HG03097 (cell line): ENCODE data around the gene DELE1.
"Not testable (repeated sequence)": the region's sequence is repeated elsewhere in the genome, so short reads cannot be mapped to it uniquely, and the experiment has no call there.

Experiments used
- ATAC-seq: cut with Tn5 transposase; IDR thresholded peaks from one replicate; pipeline ENCODE4 v1.9.1; 2021; ENCODE audit not compliant: unreplicated experiment, low FRiP score

DELE1 gene

DNA sequence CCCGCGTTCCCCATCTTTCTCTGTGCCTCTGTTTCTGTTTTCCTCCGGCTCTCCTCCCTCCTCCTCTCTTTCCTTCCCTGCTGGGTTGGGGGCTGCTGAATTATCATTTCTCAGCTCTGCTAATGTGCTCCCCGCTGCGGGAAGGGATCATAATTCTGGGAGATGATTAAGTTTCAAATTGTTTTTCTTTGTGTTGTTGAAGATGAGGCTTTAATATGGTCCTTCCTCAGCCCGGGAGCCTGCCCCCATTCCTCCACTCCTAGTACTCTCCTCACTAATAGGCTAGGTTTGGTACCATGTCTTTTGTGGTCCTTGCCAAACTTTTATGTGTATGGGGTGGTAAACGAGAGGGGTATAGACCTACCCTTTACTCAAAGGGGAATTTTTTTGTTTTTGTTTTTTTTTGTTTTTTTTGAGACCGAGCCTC, 39.8 kb upstream of the DELE1 start:
- ATAC-seq, result no peak

DNA sequence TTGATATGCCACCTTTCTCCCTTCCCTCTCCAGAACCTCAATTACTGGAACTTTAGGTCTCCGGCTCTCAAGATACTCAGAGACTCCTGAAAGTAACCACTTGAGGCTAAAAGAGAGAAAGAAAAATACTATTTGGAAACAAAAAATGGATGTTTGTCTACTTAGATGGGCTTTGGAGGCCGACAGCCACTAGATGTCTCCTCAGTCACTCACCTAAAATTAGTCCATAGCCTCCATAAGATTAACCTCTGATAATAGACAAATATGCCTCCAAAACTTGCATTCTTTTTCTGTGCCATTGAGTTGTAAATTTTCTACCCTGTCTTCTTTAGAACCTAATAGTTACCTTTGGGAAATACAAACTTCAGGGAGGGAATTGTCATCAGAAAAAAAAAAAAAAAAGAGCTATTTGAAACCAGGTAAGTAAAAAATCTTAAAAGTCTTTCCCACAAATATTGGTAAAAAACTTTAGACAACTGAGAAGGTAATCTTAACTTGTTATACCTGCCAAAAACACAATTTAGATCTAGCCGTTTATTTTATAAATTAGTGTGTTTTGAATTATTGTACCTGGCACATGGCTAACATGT, 34.3 kb upstream of the DELE1 start:
- no peak for ATAC-seq

- not testable (repeated sequence) for ATAC-seq
Measured at GRCh38 chr5:141890429-141890828, 33.2 kb upstream of the DELE1 start.

GRCh38 chr5:141897425-141897824, 26.2 kb upstream of the DELE1 start:
- ATAC-seq, result no peak

DNA sequence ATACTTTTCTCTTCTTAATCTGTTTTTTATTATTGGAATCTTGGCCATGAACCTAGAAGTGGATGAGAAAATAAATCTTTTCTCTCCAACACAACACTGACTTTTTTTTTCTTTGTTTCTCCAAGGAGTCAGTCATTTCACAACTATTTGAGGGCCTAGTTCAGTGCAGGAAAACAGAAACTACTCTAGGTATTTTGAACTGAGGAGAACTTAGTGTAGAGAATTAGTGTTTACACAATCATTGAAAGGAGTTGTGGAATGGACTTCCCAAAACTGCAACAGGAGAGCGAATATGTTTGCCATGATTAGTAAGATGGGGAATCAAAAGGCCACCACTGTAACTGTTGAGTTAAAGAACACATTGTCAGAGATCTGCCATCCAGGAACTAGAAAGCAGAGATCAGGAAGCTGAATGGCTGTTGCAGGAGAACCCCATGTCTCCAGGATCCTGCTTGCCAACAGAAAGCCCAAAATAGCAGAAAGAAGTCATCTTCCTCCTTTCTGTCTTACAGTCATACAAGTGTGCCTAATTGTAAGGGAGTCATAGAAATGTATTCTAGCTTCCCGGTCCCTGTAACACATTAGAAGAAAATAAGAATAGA, 25.1 kb upstream of the DELE1 start:
- ATAC-seq, result no peak

- no peak for ATAC-seq
Measured at GRCh38 chr5:141902015-141902814, 21.5 kb upstream of the DELE1 start.

- ATAC-seq, result no peak
Measured at GRCh38 chr5:141903261-141903660, 20.4 kb upstream of the DELE1 start.

DNA sequence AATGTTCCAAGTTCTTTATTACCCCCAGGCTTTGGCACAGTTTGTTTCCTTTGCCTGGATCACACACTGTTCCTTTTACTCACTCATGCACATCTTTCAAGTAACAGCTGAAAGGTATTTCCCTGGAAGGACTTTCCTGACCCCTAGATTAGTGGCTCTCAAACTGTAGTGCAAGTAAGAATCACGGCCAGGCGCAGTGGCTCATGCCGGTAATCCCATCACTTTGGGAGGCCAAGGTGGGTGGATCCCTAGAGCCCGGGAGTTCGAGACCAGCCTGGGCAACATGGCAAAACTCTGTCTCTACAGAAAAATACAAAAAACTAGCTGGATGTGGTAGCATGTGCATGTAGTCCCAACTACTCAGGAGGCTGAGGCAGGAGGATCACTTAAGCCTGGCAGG, 19.1 kb upstream of the DELE1 start:
- ATAC-seq, result no peak

DNA sequence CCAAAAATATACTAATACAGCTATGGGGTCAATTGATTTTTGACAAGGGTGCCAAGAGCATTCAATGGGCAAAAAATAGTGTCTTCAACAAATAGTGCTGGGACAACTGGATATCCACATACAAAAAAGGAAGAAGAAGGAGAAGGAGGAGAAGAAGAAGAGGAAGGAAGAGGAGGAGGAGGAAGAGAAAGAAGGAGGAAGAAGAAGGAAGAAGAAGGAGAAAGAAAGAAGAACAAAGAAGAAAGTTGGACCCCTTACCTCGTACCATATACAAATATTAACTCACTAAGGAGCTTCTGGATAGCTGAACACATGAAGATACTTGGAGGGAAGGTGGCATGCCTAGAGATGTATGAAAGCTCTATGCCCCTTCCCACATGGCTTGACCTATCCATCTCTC, 17.2 kb upstream of the DELE1 start:
- no peak for ATAC-seq

- ATAC-seq, result no peak
Measured at GRCh38 chr5:141906972-141907371, 16.7 kb upstream of the DELE1 start.

- ATAC-seq, result no peak
Measured at GRCh38 chr5:141908796-141909195, 14.9 kb upstream of the DELE1 start.

GRCh38 chr5:141909212-141909611, 14.5 kb upstream of the DELE1 start:
- ATAC-seq, result no peak

DNA sequence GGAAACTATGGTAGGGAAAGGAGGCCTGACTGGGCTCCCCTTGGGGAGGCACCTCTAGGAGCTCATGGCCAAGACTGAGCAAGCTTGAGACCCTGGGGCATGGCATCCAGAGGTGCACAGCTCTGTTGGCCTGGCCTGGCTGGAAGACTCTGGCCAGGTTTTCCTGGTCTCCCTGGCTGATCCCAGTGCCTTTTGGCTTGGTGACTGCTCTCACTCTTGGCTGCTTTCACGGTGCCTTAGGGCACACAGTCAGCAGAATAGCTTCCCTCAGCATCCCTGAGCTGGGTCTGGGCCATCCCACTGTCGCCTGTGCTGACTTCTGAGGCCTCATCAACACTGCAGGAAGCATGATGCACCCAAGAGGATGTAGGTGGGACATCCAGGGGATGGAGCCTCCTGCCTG, 13.4 kb upstream of the DELE1 start:
- ATAC-seq, result no peak

DNA sequence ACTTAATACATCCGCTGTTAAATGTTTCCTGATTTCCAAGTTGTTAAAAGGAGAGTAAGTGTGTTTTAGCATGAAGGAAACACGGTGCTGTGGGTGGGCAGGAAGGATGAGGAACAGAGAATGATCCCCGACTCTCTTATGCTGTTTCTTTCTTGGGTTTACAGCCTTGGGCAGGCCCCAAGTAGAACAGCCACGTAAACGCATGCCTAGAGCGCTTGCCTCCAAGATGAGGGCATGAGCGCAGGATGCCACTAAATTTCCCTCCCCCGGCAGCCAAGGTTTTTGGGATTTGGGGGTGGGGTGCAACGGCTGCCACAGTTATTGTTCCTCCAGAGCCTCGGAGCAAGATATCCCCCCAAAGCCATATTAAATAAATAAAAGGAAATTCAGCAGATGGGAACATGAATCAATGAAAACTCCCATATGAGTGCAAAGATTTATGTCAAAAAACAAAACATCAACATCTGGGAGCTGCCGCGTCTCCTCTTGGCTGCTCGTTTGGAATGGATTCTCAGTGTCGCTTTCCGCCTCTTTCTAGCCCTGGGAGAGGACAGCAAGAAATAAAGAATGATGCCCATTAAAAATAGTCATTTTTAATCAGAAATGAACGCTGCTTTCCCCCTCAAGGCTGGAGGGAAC, 10.0 kb upstream of the DELE1 start:
- ATAC-seq, result no peak

- ATAC-seq, result no peak
Measured at GRCh38 chr5:141914199-141914743, 9.4 kb upstream of the DELE1 start.

- ATAC-seq, result no peak
Measured at GRCh38 chr5:141914797-141915196, 8.9 kb upstream of the DELE1 start.

GRCh38 chr5:141915881-141916336, 7.8 kb upstream of the DELE1 start:
- no peak for ATAC-seq

DNA sequence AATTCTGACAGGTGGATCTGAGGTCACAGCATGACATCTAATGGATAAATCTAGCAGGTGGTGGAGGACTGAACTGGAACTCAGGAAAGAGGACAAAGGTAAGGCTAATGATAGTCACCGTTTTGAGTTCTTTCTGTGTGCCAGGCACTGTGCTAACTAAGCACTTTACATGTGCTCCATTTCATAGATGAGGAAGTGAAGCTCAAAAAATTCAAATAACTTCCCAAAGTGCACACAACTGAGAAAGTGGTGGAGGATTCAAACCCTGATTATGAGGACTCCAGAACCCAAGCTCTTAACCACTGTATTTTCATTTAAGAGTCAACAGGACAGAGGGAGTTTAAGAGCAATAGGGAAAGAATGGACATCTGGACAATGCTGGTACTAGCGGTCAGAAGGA, 7.1 kb upstream of the DELE1 start:
- no peak for ATAC-seq

DNA sequence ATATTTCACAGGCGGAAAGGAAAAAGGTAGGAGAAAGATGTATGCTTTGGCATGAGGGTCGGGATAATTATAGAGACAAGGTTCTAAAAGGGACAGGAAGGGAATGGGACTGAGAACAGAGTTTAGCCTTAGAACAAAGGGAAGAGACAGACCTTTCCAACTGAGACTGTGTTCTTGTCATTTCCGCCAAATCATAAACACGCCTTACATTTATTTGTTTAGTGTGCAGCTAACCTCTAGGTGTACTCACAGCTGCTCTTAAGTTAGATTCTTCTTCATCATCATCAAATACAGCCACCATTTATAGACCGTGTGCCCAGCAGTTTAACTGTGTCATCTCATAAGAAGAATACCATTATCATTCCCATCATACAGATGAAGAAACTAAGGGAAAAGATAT, 5.9 kb upstream of the DELE1 start:
- ATAC-seq, result no peak

GRCh38 chr5:141919218-141920119, 4.2 kb upstream of the DELE1 start:
- ATAC-seq, result no peak
